HepG2 (cell line): ENCODE data around the gene JPT2. TPM values are rescaled to one million over a fixed set of nuclear protein-coding genes. Genes with fewer than 3 reads are reported as not detected.

Experiments used
- ATAC-seq: fragments of 200-7000 bp; cut with Tn5 transposase; 3 replicates; pipeline ENCODE4 v1.9.1; 2020; ENCODE audit warnings: mild to moderate bottlenecking, moderate library complexity
- BruUV-seq: library from RNA; stranded (reverse); fragments of 400-500 nt; replicated peaks from 2 replicates; lab custom pipeline; 2021; lab: Mats Ljungman, UMichigan
- CTCF ChIA-PET: fragments of 300-600 bp; formaldehyde crosslinking; extraction: SDS; loops from one replicate; lab custom pipeline; 2021; ENCODE audit warnings: low total read pairs, inconsistent platforms, low intra/inter-chr PET ratio; lab: Yijun Ruan, JAX
- POLR2A ChIA-PET: fragments of 350-600 bp; sonication (Branson Sonifier 250); formaldehyde crosslinking; loops from one replicate; lab custom pipeline; 2020; ENCODE audit warnings: antibody characterized with exemption, inconsistent platforms; lab: Yijun Ruan, JAX
- DNase-seq: peaks from one replicate; pipeline ENCODE4 v3.0.0-alpha.2; 2015; ENCODE audit warnings: low spot score
- FAIRE-seq: peaks from 3 replicates; lab custom pipeline; 2011; peaks lifted over from hg19 to GRCh38; lab: Jason Lieb, UNC
- H2AFZ ChIP-seq: one replicate; pipeline ENCODE4 v1.6.1; 2011; ENCODE audit warnings: low read length, inconsistent platforms
- H3K27ac ChIP-seq: fragments of 300-600 bp; 3 replicates; pipeline ENCODE4 v1.8.0; 2011; ENCODE audit warnings: mixed run types, mild to moderate bottlenecking, mixed read lengths, low read length, inconsistent platforms; ENCODE audit not compliant: insufficient read depth; ENCODE audit errors: extremely low read length
- H3K27me3 ChIP-seq, 2 experiments: fragments of 200-600 bp in 1 of 2; 2 replicates in 1 of 2; 3 replicates in 1 of 2; pipeline versions ENCODE4 v1.6.0 to v1.8.0; 2011; ENCODE audit warnings: low read length in 2 of 2, mild to moderate bottlenecking in 2 of 2, moderate library complexity in 2 of 2, inconsistent platforms in 1 of 2; ENCODE audit not compliant: insufficient read depth in 2 of 2, control insufficient read depth in 1 of 2
- H3K36me3 ChIP-seq, 2 experiments: fragments of 200-600 bp in 1 of 2; replicated peaks in 1 of 2; 2 replicates in 1 of 2; 3 replicates in 1 of 2; pipeline versions ENCODE4 v1.5.1 to v1.8.0; 2011; ENCODE audit warnings: low read length in 2 of 2, inconsistent platforms in 1 of 2; ENCODE audit not compliant: insufficient read depth in 2 of 2, control insufficient read depth in 1 of 2
- H3K4me1 ChIP-seq: 2 replicates; pipeline ENCODE4 v1.5.1; 2012; ENCODE audit warnings: low read length, inconsistent platforms; ENCODE audit not compliant: insufficient read depth
- H3K4me2 ChIP-seq: 2 replicates; pipeline ENCODE4 v1.6.0; 2011; ENCODE audit warnings: low read depth, low read length, inconsistent platforms
- H3K4me3 ChIP-seq, 3 experiments: fragments of 200-600 bp in 1 of 3; sonication (generic), shearing (Covaris generic) in 1 of 3; replicated peaks in 1 of 3; 2 replicates each; pipeline ENCODE4 v1.5.1; 2011 to 2016; ENCODE audit warnings: low read length in 3 of 3, inconsistent platforms in 2 of 3, low read depth in 2 of 3, mild to moderate bottlenecking in 2 of 3, control low read depth in 1 of 3, mixed read lengths in 1 of 3; ENCODE audit not compliant: insufficient read depth in 1 of 3
- H3K79me2 ChIP-seq: one replicate; pipeline ENCODE4 v1.6.1; 2011; ENCODE audit warnings: low read length, inconsistent platforms; ENCODE audit not compliant: insufficient read depth
- H3K9ac ChIP-seq: 2 replicates; pipeline ENCODE4 v1.6.0; 2011; ENCODE audit warnings: mild to moderate bottlenecking, low read depth, low read length, inconsistent platforms; ENCODE audit not compliant: insufficient read depth
- H3K9me3 ChIP-seq: 2 replicates; pipeline ENCODE4 v1.5.1; 2012; ENCODE audit warnings: mild to moderate bottlenecking, low read length
- H4K20me1 ChIP-seq: 2 replicates; pipeline ENCODE4 v1.6.0; 2011; ENCODE audit warnings: inconsistent platforms, mild to moderate bottlenecking, low read length, moderate library complexity; ENCODE audit not compliant: insufficient read depth
- CEBPB ChIP-seq: IDR thresholded peaks from 2 replicates; pipeline ENCODE4 v1.6.1; 2011; ENCODE audit warnings: low read depth, low read length, improper control_type of control experiment, borderline replicate concordance
- KAT2B ChIP-seq: fragments of 150-350 bp; IDR thresholded peaks from 2 replicates; pipeline ENCODE4 v1.6.1; 2014; ENCODE audit warnings: low read depth, low read length, borderline replicate concordance
- XRCC5 ChIP-seq: fragments of 200-400 bp; formaldehyde crosslinking; optimal IDR thresholded peaks from 2 replicates; pipeline ENCODE3; 2017; ENCODE audit warnings: mild to moderate bottlenecking, low read length
- ZNF354B ChIP-seq: sonication (generic); formaldehyde crosslinking; IDR thresholded peaks from 2 replicates; pipeline ENCODE4 v1.8.0; 2022; ENCODE audit warnings: mild to moderate bottlenecking, missing genetic modification reagents
- ZNF749 ChIP-seq: sonication (generic); formaldehyde crosslinking; IDR thresholded peaks from 2 replicates; pipeline ENCODE4 v1.8.0; 2022; ENCODE audit warnings: mild to moderate bottlenecking, missing genetic modification reagents, moderate library complexity, borderline replicate concordance
- ZNF879 ChIP-seq: sonication (generic); formaldehyde crosslinking; IDR thresholded peaks from 2 replicates; pipeline ENCODE4 v1.8.1; 2023; ENCODE audit warnings: missing genetic modification reagents
- WGBS: methylation state at CpG from one replicate; pipeline ENCODE4 v1.1.6; 2017; ENCODE audit warnings: low lambda C conversion rate; 5-methylcytosine and 5-hydroxymethylcytosine counted together
- in situ Hi-C: cut with HindIII; loops from 2 replicates; pipeline ENCODE4 v1.10.0; 2017; ENCODE audit warnings: low pct_unique_long_range_greater_than_20kb; ENCODE audit not compliant: extremely low pct_ligation_motif_present
- intact Hi-C: fragments of 100-400 bp; cut with micrococcal nuclease; formaldehyde crosslinking; loops from one replicate; pipeline ENCODE4 v1.10.0; 2022; ENCODE audit not compliant: unreplicated experiment
- polyA plus RNA-seq, 8 experiments: library from polyadenylated mRNA; depleted of rRNA in 3 of 8; stranded (reverse) in 7 of 8; unstranded in 1 of 8; fragments of >200 nt; fragmentation: Illumina TruSeq in 4 of 8; extraction: Trizol in 4 of 8; gene quantifications; 2 replicates each; pipeline versions ENCODE4 v1.2.1 to v1.2.3, GENCODE V29; 2011 to 2016; ENCODE audit warnings: low read depth in 4 of 8, missing spikeins in 1 of 8, mixed read lengths in 1 of 8; ENCODE audit not compliant: insufficient read depth in 1 of 8
- total RNA-seq, 5 experiments: library from RNA; depleted of rRNA; stranded (reverse); fragments of >200 nt; fragmentation: Illumina TruSeq; extraction: Trizol; gene quantifications; 2 replicates each; pipeline ENCODE4 v1.2.3, GENCODE V29; 2016; ENCODE audit warnings: low read depth in 1 of 5
- TF ChIP-seq, protein P1 (sequence below): sonication (generic); formaldehyde crosslinking; conservative IDR thresholded peaks from 2 replicates; pipeline ENCODE4 v1.4.0; 2020; ENCODE audit warnings: mild to moderate bottlenecking, missing genetic modification reagents, moderate library complexity

The JPT2 gene
- total and polyA plus RNA-seq, 2 of the 13 experiments (the other 11 are each of a cell fraction or from before 2014, with no cell fraction given) = 53.5 to 89.4 TPM

DNA sequence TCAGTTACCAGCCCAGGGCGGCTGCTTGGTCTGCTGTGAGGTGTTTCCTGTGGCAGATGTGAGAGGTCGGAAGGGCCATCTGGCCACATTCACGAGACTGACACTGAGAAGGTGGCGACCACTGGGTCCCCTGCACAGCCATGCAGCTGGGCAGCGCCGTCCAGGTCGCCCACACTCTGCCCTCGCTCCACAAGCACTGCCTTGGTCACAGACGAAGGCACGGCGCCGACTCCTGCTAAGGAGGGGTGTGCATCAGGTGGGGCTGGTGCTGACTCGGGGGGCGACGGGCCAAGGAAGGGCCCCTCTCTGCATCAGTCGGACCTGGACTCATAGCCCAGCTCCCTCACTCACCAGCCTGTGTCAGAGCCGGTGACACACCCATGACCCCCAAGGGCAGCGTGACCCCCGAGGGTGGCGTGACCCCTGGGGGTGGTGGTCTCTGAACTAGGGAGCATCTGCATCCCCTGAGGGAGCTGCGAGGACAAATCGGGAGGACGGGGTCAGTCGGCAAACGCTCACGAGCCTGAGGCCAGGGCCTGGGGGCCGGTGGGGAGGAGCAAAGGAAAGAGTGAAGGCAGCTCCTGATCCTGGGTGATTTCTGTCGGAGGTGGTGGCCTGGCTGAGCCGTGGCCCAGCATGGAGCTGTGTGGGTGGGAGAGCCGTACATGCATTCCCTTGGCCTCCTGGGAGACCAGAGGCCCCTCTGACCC lies 62.9 kb downstream of the JPT2 start (continued):
- TF ChIP-seq, protein P1, sequence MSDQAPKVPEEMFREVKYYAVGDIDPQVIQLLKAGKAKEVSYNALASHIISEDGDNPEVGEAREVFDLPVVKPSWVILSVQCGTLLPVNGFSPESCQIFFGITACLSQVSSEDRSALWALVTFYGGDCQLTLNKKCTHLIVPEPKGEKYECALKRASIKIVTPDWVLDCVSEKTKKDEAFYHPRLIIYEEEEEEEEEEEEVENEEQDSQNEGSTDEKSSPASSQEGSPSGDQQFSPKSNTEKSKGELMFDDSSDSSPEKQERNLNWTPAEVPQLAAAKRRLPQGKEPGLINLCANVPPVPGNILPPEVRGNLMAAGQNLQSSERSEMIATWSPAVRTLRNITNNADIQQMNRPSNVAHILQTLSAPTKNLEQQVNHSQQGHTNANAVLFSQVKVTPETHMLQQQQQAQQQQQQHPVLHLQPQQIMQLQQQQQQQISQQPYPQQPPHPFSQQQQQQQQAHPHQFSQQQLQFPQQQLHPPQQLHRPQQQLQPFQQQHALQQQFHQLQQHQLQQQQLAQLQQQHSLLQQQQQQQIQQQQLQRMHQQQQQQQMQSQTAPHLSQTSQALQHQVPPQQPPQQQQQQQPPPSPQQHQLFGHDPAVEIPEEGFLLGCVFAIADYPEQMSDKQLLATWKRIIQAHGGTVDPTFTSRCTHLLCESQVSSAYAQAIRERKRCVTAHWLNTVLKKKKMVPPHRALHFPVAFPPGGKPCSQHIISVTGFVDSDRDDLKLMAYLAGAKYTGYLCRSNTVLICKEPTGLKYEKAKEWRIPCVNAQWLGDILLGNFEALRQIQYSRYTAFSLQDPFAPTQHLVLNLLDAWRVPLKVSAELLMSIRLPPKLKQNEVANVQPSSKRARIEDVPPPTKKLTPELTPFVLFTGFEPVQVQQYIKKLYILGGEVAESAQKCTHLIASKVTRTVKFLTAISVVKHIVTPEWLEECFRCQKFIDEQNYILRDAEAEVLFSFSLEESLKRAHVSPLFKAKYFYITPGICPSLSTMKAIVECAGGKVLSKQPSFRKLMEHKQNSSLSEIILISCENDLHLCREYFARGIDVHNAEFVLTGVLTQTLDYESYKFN = no peak

DNA sequence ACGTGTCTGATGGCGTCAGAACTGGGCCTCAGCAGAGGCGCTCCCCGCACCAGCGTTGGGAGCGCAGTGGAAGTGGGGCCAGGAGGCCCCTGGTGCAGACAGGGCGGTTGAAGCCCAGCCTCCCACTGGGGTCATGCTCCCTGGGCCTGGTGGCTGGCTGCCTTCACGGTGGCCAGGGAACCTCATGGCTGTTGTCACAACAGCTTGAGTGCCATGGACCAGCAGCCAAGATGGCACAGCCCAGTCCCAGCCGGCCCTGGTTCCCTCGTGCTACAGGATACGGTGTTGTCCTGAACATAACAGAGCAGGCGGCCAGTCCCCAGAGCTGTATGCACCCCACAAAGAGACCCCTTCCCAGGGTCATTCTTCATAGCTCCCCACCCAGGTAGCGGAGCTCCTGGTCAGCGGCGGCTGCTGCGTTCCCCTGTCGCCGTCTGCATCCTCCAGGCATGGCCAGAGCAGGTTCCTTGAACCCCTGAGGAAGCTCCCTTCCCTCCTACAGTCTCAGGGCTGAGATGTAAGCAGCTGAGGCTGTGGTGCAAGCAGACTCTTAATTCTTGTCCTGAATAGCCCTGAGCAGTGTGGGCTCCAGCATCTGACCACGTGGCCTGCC lies 63.6 kb downstream of the JPT2 start:
- no peaks in the 10 kb centered on the region for H3K27me3 ChIP-seq
- H4K20me1 ChIP-seq = no peaks in the 10 kb centered on the region; the same call in 1 of the 2 replicates
- in situ Hi-C loops = no loop called here
- FAIRE-seq (no peak), DNase-seq (no peak)
- H2AFZ ChIP-seq = no peak overlapping the region
- H3K36me3 ChIP-seq = peaks cover 4 to 23% of the 10 kb centered on the region in 2 experiments; a peak in 4 of 5 replicates
- CTCF ChIA-PET = no interaction called here
- H3K4me2 ChIP-seq = no peak overlapping the region
- 100% methylated on average over 4 of the region's 19 CpGs for WGBS
- POLR2A ChIA-PET = no interaction called here
- H3K9ac ChIP-seq = no peak overlapping the region
- H3K27ac ChIP-seq = no peak overlapping the region
- BruUV-seq = no TSS peak
- intact Hi-C loops = no loop called here
- TF ChIP-seq ZNF749 (CRISPR knock-in tag) (no peak), ZNF354B (no peak), XRCC5 (no peak), KAT2B (no peak), CEBPB (no peak), ZNF879 (CRISPR knock-in tag) (no peak)
- TF ChIP-seq, all 625 proteins: peak for 0
- Histone ChIP-seq H3K9me3 (peaks cover 10% of the 10 kb centered on the region), H3K4me1 (no peaks in the 10 kb centered on the region), H3K4me3 (no peak overlapping the region), H3K79me2 (no peaks in the 10 kb centered on the region)
- no peak; the same call in 2 of the 3 replicates for ATAC-seq
